ENCODE data around the gene SLC6A9. TPM values are rescaled to one million over a fixed set of nuclear protein-coding genes. Genes with fewer than 3 reads are reported as not detected.
A peak's percentile ranks its signal among the peaks of the same experiment; 100 is the strongest.

The SLC6A9 gene
- total RNA-seq, 1 donor from 2014 or later: 30.9 TPM

GRCh38 chr1:43977376-43978263 lies 53.6 kb downstream of the SLC6A9 start:
- H3K9me3 Mint-ChIP-seq: no peaks in the 10 kb centered on the region
- H3K27me3 Mint-ChIP-seq (ENCODE audit: low read depth): no peaks in the 10 kb centered on the region
- DNase-seq (ENCODE audit: low spot score in 2 of 2, unreplicated experiment in 2 of 2): no peak
- peak overlapping the region; percentile 89 for H3K4me3 Mint-ChIP-seq
- H3K27ac Mint-ChIP-seq: no peak overlapping the region
- H3K36me3 Mint-ChIP-seq: peaks cover 13% of the 10 kb centered on the region
- TF ChIP-seq CTCF (IDR thresholded peaks at IDR 0.05; ENCODE audit: unreplicated experiment): no peak
- peaks cover 52% of the 10 kb centered on the region for H3K4me1 Mint-ChIP-seq

- peaks cover 52% of the 10 kb centered on the region for H3K4me1 Mint-ChIP-seq
- H3K27ac Mint-ChIP-seq: no peak overlapping the region
These were observed 54.4 kb downstream of the SLC6A9 start for GRCh38 chr1:43976890-43977289.

GRCh38 chr1:43976045-43976444 lies 55.2 kb downstream of the SLC6A9 start:
- Mint-ChIP-seq H3K4me3 (peak overlapping the region; percentile 89), H3K27ac (peak overlapping the region; percentile 70), H3K27me3 (ENCODE audit: low read depth) (no peaks in the 10 kb centered on the region), H3K4me1 (peaks cover 54% of the 10 kb centered on the region), H3K9me3 (no peaks in the 10 kb centered on the region), H3K36me3 (peaks cover 13% of the 10 kb centered on the region)
- no peak for TF ChIP-seq CTCF (IDR thresholded peaks at IDR 0.05; ENCODE audit: unreplicated experiment)
- DNase-seq (ENCODE audit: low spot score in 2 of 2, unreplicated experiment in 2 of 2): no peak

More at GRCh38 chr1:43976890-43977289, 54.4 kb downstream of the SLC6A9 start:
- no peaks in the 10 kb centered on the region for H3K27me3 Mint-ChIP-seq (ENCODE audit: low read depth)
- no peak for DNase-seq (ENCODE audit: low spot score in 2 of 2, unreplicated experiment in 2 of 2)
- TF ChIP-seq CTCF (IDR thresholded peaks at IDR 0.05; ENCODE audit: unreplicated experiment): no peak
- H3K36me3 Mint-ChIP-seq: peaks cover 13% of the 10 kb centered on the region
- no peaks in the 10 kb centered on the region for H3K9me3 Mint-ChIP-seq
- H3K4me3 Mint-ChIP-seq: peak overlapping the region; percentile 89

- H3K4me1 Mint-ChIP-seq: peaks cover 55% of the 10 kb centered on the region
- H3K4me3 Mint-ChIP-seq: peak overlapping the region; percentile 89
- H3K36me3 Mint-ChIP-seq: peaks cover 13% of the 10 kb centered on the region
- H3K9me3 Mint-ChIP-seq: no peaks in the 10 kb centered on the region
- no peak for DNase-seq (ENCODE audit: low spot score in 2 of 2, unreplicated experiment in 2 of 2)
- H3K27me3 Mint-ChIP-seq (ENCODE audit: low read depth): no peaks in the 10 kb centered on the region
- TF ChIP-seq CTCF (IDR thresholded peaks at IDR 0.05; ENCODE audit: unreplicated experiment): no peak
- peak overlapping the region; percentile 82 for H3K27ac Mint-ChIP-seq
These were observed 55.9 kb downstream of the SLC6A9 start for GRCh38 chr1:43975249-43975961.

- no peaks in the 10 kb centered on the region for H3K9me3 Mint-ChIP-seq
These were observed 56.6 kb downstream of the SLC6A9 start, which contains the start of gene ATP6V0B for GRCh38 chr1:43974443-43975248. Gene ATP6V0B, plus strand, starts transcription at chr1:43974960. Its CDS starts 81 bp downstream, at chr1:43975041.

More at GRCh38 chr1:43974443-43975248, 56.6 kb downstream of the SLC6A9 start, which contains the start of gene ATP6V0B:
- Mint-ChIP-seq H3K27me3 (ENCODE audit: low read depth) (no peaks in the 10 kb centered on the region), H3K36me3 (peaks cover 13% of the 10 kb centered on the region), H3K4me3 (peak within 1 kb of the TSS; percentile 89), H3K27ac (peak within 1 kb of the TSS; percentile 93), H3K4me1 (peaks cover 54% of the 10 kb centered on the region)
- DNase-seq (ENCODE audit: low spot score in 2 of 2, unreplicated experiment in 2 of 2): peak; percentile 94 to 95
- no peak for TF ChIP-seq CTCF (IDR thresholded peaks at IDR 0.05; ENCODE audit: unreplicated experiment)
